ENCODE measurements around the gene TMEM72. TPM values are rescaled to one million over a fixed set of nuclear protein-coding genes. Genes with fewer than 3 reads are reported as not detected.

The TMEM72 gene
- total and polyA plus RNA-seq, 2 donors (not counting 3 experiments of a cell fraction or from before 2014, with no cell fraction given) = not detected

DNA sequence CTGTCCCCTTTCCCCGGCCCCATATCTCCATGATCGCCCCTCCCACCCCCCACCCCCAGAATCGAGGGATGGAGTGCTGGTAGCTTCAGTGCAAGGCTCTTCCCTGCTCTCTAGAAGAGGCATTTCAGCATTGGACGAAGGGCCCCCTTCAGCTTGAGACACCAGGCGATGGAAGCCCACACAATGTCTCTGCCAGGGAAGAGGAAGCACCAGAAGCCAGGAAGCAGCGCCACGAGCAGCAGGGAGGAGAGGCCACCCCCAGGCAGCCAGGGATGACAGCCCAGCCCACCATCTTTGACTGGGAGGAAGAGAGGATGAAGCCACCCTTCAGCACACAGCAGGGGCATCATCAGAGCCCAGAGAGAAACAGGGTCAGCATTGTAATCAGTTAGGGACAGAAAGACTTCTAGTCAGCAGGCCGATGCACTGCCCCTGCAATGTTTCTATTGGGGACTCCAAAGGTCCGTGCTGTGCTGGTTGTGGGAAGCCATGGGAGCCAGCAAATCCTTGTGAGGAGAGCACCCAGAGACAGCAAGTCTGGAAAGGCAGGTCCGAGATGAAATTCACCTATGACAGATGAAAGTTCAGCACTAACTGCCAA lies 15.7 kb downstream of the TMEM72 start:
- no peaks in the 10 kb centered on the region for H3K9me1 ChIP-seq (replicated peaks; ENCODE audit: control insufficient read depth, extremely low read depth, insufficient read depth, low read length)
- no peak for TF ChIP-seq POLR2AphosphoS5 (IDR thresholded peaks at IDR 0.05; ENCODE audit: insufficient read depth, low read depth, low read length)
- H3K27me3 ChIP-seq (ENCODE audit: control insufficient read depth in 2 of 2, insufficient read depth in 2 of 2, low read length in 2 of 2) = no peaks in the 10 kb centered on the region
- no peak overlapping the region for H3K9ac ChIP-seq (replicated peaks; ENCODE audit: extremely low read depth, insufficient read depth, low read length)
- no peak overlapping the region for H2AFZ ChIP-seq (ENCODE audit: low read depth, low read length)
- no peak overlapping the region for H3K4me2 ChIP-seq (ENCODE audit: insufficient read depth, low read length)
- no peaks in the 10 kb centered on the region for H3K36me3 ChIP-seq (ENCODE audit: control insufficient read depth in 2 of 2, extremely low read depth in 1 of 2, insufficient read depth in 2 of 2, low read length in 2 of 2)
- no peaks in the 10 kb centered on the region for H3K4me1 ChIP-seq (ENCODE audit: control insufficient read depth, extremely low read depth, insufficient read depth, low read length)
- dilution Hi-C loops (cut with MboI; ENCODE audit: extremely low pct_ligation_motif_present, low sequenced_read_pairs) = no loop called here
- DNase-seq (ENCODE audit: low read depth, low spot score) (no peak), FAIRE-seq (no peak)
- ChIA-PET CTCF (no interaction called here), POLR2A (no interaction called here)
- H4K20me1 ChIP-seq (replicated peaks; ENCODE audit: control insufficient read depth, extremely low read depth, insufficient read depth, low read length) = no peaks in the 10 kb centered on the region
- no peaks in the 10 kb centered on the region for H3K79me2 ChIP-seq (ENCODE audit: control insufficient read depth, insufficient read depth, low read length)
- intact Hi-C loops (cut with micrococcal nuclease) = no loop called here
- BruUV-seq (replicated peaks) = no TSS peak
- H3K27ac ChIP-seq (ENCODE audit: insufficient read depth, low read depth, low read length) = no peak overlapping the region
- H3K9me3 ChIP-seq (replicated peaks; ENCODE audit: control insufficient read depth, insufficient read depth, low read length) = no peaks in the 10 kb centered on the region
- H3K4me3 ChIP-seq (replicated peaks in 1 of 3; ENCODE audit: insufficient read depth in 1 of 3, low read depth in 1 of 3, low read length in 3 of 3) = no peak overlapping the region

DNA sequence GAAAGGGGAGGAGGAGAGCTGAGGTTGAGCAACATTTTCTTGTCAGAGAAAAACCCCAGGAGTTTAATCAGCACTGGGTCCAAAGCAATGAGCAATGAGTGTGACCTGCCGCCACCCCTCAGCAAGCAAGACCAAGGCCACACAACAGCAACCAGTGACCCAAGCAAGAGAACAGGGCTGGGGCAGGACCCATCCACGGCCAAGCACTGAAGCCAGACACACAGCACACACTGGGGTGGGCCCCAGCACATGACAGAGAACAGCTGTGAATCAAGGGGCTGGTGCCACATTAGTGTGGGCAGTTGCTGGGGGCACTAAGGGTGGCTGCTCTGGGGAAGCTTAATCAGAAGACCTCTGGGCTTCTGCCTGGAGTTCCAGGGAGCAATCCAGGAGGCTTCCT lies 16.2 kb downstream of the TMEM72 start:
- FAIRE-seq = no peak
- H3K4me3 ChIP-seq (replicated peaks in 1 of 3; ENCODE audit: insufficient read depth in 1 of 3, low read depth in 1 of 3, low read length in 3 of 3) = no peak overlapping the region
- H3K9ac ChIP-seq (replicated peaks; ENCODE audit: extremely low read depth, insufficient read depth, low read length) = no peak overlapping the region
- no peaks in the 10 kb centered on the region for H3K4me1 ChIP-seq (ENCODE audit: control insufficient read depth, extremely low read depth, insufficient read depth, low read length)
- no TSS peak for BruUV-seq (replicated peaks)
- H3K27ac ChIP-seq (ENCODE audit: insufficient read depth, low read depth, low read length) = no peak overlapping the region
- no peak for DNase-seq (ENCODE audit: low read depth, low spot score)
- no peaks in the 10 kb centered on the region for H3K9me3 ChIP-seq (replicated peaks; ENCODE audit: control insufficient read depth, insufficient read depth, low read length)
- no peaks in the 10 kb centered on the region for H3K27me3 ChIP-seq (ENCODE audit: control insufficient read depth in 2 of 2, insufficient read depth in 2 of 2, low read length in 2 of 2)
- no peaks in the 10 kb centered on the region for H4K20me1 ChIP-seq (replicated peaks; ENCODE audit: control insufficient read depth, extremely low read depth, insufficient read depth, low read length)
- intact Hi-C loops (cut with micrococcal nuclease) (no loop called here), dilution Hi-C loops (cut with MboI; ENCODE audit: extremely low pct_ligation_motif_present, low sequenced_read_pairs) (no loop called here)
- no peaks in the 10 kb centered on the region for H3K79me2 ChIP-seq (ENCODE audit: control insufficient read depth, insufficient read depth, low read length)
- H3K4me2 ChIP-seq (ENCODE audit: insufficient read depth, low read length) = no peak overlapping the region
- H3K36me3 ChIP-seq (ENCODE audit: control insufficient read depth in 2 of 2, extremely low read depth in 1 of 2, insufficient read depth in 2 of 2, low read length in 2 of 2) = no peaks in the 10 kb centered on the region
- H3K9me1 ChIP-seq (replicated peaks; ENCODE audit: control insufficient read depth, extremely low read depth, insufficient read depth, low read length) = no peaks in the 10 kb centered on the region
- ChIA-PET CTCF (no interaction called here), POLR2A (no interaction called here)
- H2AFZ ChIP-seq (ENCODE audit: low read depth, low read length) = no peak overlapping the region
- no peak for TF ChIP-seq GATA2 (IDR thresholded peaks at IDR 0.05; ENCODE audit: insufficient read depth, insufficient read length, low read depth, low read length)
- TF ChIP-seq FOS (IDR thresholded peaks at IDR 0.05; ENCODE audit: borderline replicate concordance, insufficient read depth, low read length) = no peak
- TF ChIP-seq EZH2 (IDR thresholded peaks at IDR 0.05; ENCODE audit: borderline replicate concordance, low read depth, low read length, severe bottlenecking) = no peak
- TF ChIP-seq MYC (IDR thresholded peaks at IDR 0.05; ENCODE audit: low read depth, low read length) = no peak
- TF ChIP-seq POLR2A (IDR thresholded peaks at IDR 0.05; ENCODE audit: low read depth, low read length) = no peak
- no peak for TF ChIP-seq POLR2AphosphoS5 (IDR thresholded peaks at IDR 0.05; ENCODE audit: insufficient read depth, low read depth, low read length)
- TF ChIP-seq, protein P1, sequence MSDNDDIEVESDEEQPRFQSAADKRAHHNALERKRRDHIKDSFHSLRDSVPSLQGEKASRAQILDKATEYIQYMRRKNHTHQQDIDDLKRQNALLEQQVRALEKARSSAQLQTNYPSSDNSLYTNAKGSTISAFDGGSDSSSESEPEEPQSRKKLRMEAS (IDR thresholded peaks at IDR 0.05; ENCODE audit: insufficient read depth, insufficient read length) = no peak
- no peak for TF ChIP-seq CTCF (IDR thresholded peaks at IDR 0.05; ENCODE audit: extremely low read depth in 1 of 2, insufficient read depth in 1 of 2, low read depth in 1 of 2, low read length in 2 of 2)
- TF ChIP-seq JUN (IDR thresholded peaks at IDR 0.05; ENCODE audit: borderline replicate concordance, insufficient read depth, insufficient read length, low read depth) = no peak
